GM23338 (cell line): ENCODE data around the gene DNASE1L2. TPM values are rescaled to one million over a fixed set of nuclear protein-coding genes. Genes with fewer than 3 reads are reported as not detected.

Source experiments
- ATAC-seq: fragments of 200-7000 bp; cut with Tn5 transposase; 3 replicates; pipeline ENCODE4 v1.9.1; 2020
- DNase-seq: peaks from one replicate; pipeline ENCODE4 v3.0.0-alpha.2; 2015; ENCODE audit warnings: low spot score
- H2AFZ ChIP-seq: fragments of 200-600 bp; sonication (generic); 2 replicates; pipeline ENCODE4 v1.8.0; 2016; ENCODE audit warnings: antibody characterized with exemption, mild to moderate bottlenecking, moderate library complexity
- H3F3A ChIP-seq: fragments of 200-600 bp; sonication (generic); replicated peaks from 2 replicates; pipeline ENCODE4 v1.8.0; 2017; ENCODE audit warnings: antibody characterized with exemption, mixed run types, low read depth
- H3K27ac ChIP-seq: fragments of 200-600 bp; sonication (generic); 2 replicates; pipeline ENCODE4 v1.6.1; 2016; ENCODE audit warnings: low read depth
- H3K27me3 ChIP-seq: fragments of 200-600 bp; sonication (generic); 2 replicates; pipeline ENCODE4 v1.8.0; 2016; ENCODE audit warnings: mild to moderate bottlenecking, mixed run types, moderate library complexity; ENCODE audit not compliant: insufficient read depth
- H3K36me3 ChIP-seq: fragments of 200-600 bp; sonication (generic); 2 replicates; pipeline ENCODE4 v1.8.0; 2016; ENCODE audit warnings: mild to moderate bottlenecking; ENCODE audit not compliant: insufficient read depth
- H3K4me1 ChIP-seq: fragments of 200-600 bp; sonication (generic); 2 replicates; pipeline ENCODE4 v1.8.0; 2016; ENCODE audit warnings: mild to moderate bottlenecking, moderate library complexity; ENCODE audit not compliant: insufficient read depth
- H3K4me2 ChIP-seq: fragments of 200-600 bp; sonication (generic); 2 replicates; pipeline ENCODE4 v1.7.1; 2017; ENCODE audit warnings: mixed run types
- H3K4me3 ChIP-seq: fragments of 200-600 bp; sonication (generic); 2 replicates; pipeline ENCODE4 v1.6.1; 2016; ENCODE audit warnings: mixed run types
- H3K79me2 ChIP-seq: fragments of 200-600 bp; sonication (generic); replicated peaks from 2 replicates; pipeline ENCODE4 v1.8.0; 2017; ENCODE audit warnings: mild to moderate bottlenecking; ENCODE audit not compliant: insufficient read depth
- H3K9me2 ChIP-seq: fragments of 200-600 bp; sonication (generic); 2 replicates; pipeline ENCODE4 v1.8.0; 2017; ENCODE audit not compliant: insufficient read depth
- H4K20me1 ChIP-seq: fragments of 200-600 bp; sonication (generic); replicated peaks from 2 replicates; pipeline ENCODE4 v1.8.0; 2017; ENCODE audit warnings: mild to moderate bottlenecking; ENCODE audit not compliant: insufficient read depth
- H3K27ac Mint-ChIP-seq: 2 replicates; pipeline ENCODE4 v1.8.0; 2020; ENCODE audit warnings: inconsistent platforms, mild to moderate bottlenecking, moderate library complexity, mixed read lengths
- H3K27me3 Mint-ChIP-seq: 3 replicates; pipeline ENCODE4 v1.8.0; 2022; ENCODE audit warnings: low read depth, mild to moderate bottlenecking, moderate library complexity, mixed read lengths, inconsistent platforms; ENCODE audit not compliant: insufficient read depth, poor library complexity
- H3K36me3 Mint-ChIP-seq: 3 replicates; pipeline ENCODE4 v1.8.0; 2021; ENCODE audit warnings: low read depth, mild to moderate bottlenecking, inconsistent platforms, moderate library complexity, mixed read lengths
- H3K4me1 Mint-ChIP-seq: 3 replicates; pipeline ENCODE4 v1.8.0; 2020; ENCODE audit warnings: mild to moderate bottlenecking, inconsistent platforms, mixed read lengths
- H3K4me3 Mint-ChIP-seq: 3 replicates; pipeline ENCODE4 v1.8.0; 2021; ENCODE audit warnings: moderate library complexity, mild to moderate bottlenecking, inconsistent platforms, mixed read lengths
- H3K9me3 Mint-ChIP-seq: 3 replicates; pipeline ENCODE4 v1.8.0; 2020; ENCODE audit warnings: moderate library complexity, mild to moderate bottlenecking, inconsistent platforms, mixed read lengths
- CREB1 ChIP-seq: fragments of 250-450 bp; sonication (Bioruptor Pico); IDR thresholded peaks from 2 replicates; pipeline ENCODE4 v1.5.0; 2020; ENCODE audit warnings: low read depth, mild to moderate bottlenecking, moderate library complexity
- EZH2 ChIP-seq: fragments of 200-600 bp; sonication (generic); IDR thresholded peaks from one replicate; pipeline ENCODE4 v1.8.0; 2017; ENCODE audit warnings: antibody characterized with exemption, mild to moderate bottlenecking, low read depth; ENCODE audit not compliant: unreplicated experiment
- JUNB ChIP-seq: IDR thresholded peaks from one replicate; pipeline ENCODE4 v1.6.1; 2016; ENCODE audit warnings: antibody characterized with exemption; ENCODE audit not compliant: unreplicated experiment
- NANOG ChIP-seq: IDR thresholded peaks from 2 replicates; pipeline ENCODE4 v1.6.1; 2016; ENCODE audit warnings: antibody characterized with exemption, borderline replicate concordance
- POLR2AphosphoS5 ChIP-seq: IDR thresholded peaks from 2 replicates; pipeline ENCODE4 v1.6.1; 2016; ENCODE audit warnings: antibody characterized with exemption, low read depth
- STAT1 ChIP-seq: IDR thresholded peaks from one replicate; pipeline ENCODE4 v1.6.1; 2016; ENCODE audit warnings: antibody characterized with exemption; ENCODE audit not compliant: unreplicated experiment
- ZNF114 ChIP-seq: fragments of 250-450 bp; sonication (Bioruptor Pico); IDR thresholded peaks from 2 replicates; pipeline ENCODE4 v1.5.0; 2020; ENCODE audit warnings: mild to moderate bottlenecking, moderate library complexity
- polyA plus RNA-seq: library from polyadenylated mRNA; unstranded; fragments of >200 nt; fragmentation: Nextera tagmentation; extraction: Ambion mirVana; gene quantifications from 2 replicates; pipeline ENCODE4 v1.2.1, GENCODE V29; 2016
- total RNA-seq: library from RNA; depleted of rRNA; stranded (reverse); fragments of >200 nt; shearing (Covaris generic); gene quantifications from 2 replicates; pipeline ENCODE4 v1.2.3, GENCODE V29; 2014
- TF ChIP-seq, protein P1 (sequence below), 2 experiments: fragments of 200-600 bp in 1 of 2; sonication (generic) in 1 of 2; conservative IDR thresholded peaks; 2 replicates each; pipeline versions ENCODE4 v1.5.1 to v1.6.1; 2016 to 2017; ENCODE audit warnings: antibody characterized with exemption in 2 of 2, low read depth in 2 of 2, mild to moderate bottlenecking in 2 of 2, moderate library complexity in 1 of 2
- TF ChIP-seq, protein P2 (sequence below): IDR thresholded peaks from one replicate; pipeline ENCODE4 v1.6.1; 2018; ENCODE audit warnings: antibody characterized with exemption; ENCODE audit not compliant: unreplicated experiment
- TF ChIP-seq, protein P3 (sequence below): fragments of 250-450 bp; sonication (Bioruptor Pico); IDR thresholded peaks from 2 replicates; pipeline ENCODE4 v1.5.0; 2020; ENCODE audit warnings: mild to moderate bottlenecking, moderate library complexity
- TF ChIP-seq, protein P4 (sequence below): IDR thresholded peaks from 2 replicates; pipeline ENCODE4 v1.6.1; 2016; ENCODE audit warnings: antibody characterized with exemption

The DNASE1L2 gene
- total and polyA plus RNA-seq, 2 experiments from 2014 or later: 0.23 TPM; not detected in 1

DNA sequence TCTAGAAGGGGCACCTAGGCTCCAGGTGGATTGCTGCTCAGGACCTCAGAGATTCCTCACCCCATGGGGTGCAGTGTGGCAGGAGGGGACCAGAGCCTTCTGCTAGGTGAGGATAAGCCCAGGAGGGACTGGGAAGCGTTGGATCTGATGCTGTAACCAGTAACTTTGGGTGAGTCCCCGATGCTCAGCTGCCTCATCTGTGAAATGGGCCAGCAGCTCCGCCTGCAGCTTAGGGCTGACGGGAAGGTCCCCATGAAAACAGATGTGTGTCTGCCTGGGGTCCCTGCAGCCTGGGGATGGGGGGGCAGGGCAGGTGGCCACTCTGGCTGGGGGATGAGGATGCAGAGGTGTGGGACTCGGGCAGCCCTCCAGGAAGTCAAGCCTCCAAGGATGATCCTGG lies 37.1 kb upstream of the DNASE1L2 start (continued):
- TF ChIP-seq EZH2: no peak

DNA sequence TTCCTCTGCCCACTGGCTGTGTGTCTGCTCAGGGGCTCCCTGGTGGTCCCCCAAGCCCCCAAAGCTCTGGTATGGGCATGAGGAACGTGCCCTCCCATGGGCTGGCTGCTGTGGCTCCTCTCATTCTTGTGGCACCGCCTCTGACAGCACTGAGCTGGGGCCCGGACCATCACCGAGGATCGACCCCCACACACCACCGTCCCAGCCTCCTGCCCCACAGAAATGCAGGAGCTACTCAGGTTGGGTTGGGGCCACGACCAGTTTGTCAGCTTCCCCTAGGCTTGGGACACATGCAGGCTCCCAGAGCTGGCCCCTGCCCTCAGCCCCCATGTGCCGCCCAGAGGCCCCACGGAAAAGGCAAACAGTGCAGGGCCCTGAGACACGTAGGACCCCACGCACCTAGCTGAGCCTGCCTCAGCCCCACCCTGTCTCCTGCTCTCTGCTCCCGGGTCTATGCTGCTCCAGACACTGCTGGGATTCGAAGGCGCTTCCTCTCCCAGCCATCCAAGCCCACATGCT lies 36.6 kb upstream of the DNASE1L2 start:
- Histone ChIP-seq H3K4me2 (no peak overlapping the region), H3K4me1 (peaks cover 4% of the 10 kb centered on the region; the same call in 1 of the 2 replicates), H3K4me3 (no peak overlapping the region), H3K79me2 (no peaks in the 10 kb centered on the region), H3F3A (no peaks in the 10 kb centered on the region; the same call in 1 of the 2 replicates), H2AFZ (no peak overlapping the region), H3K27ac (no peak overlapping the region), H3K9me2 (no peaks in the 10 kb centered on the region), H4K20me1 (no peaks in the 10 kb centered on the region), H3K36me3 (no peaks in the 10 kb centered on the region), H3K27me3 (peaks cover 54% of the 10 kb centered on the region)
- peaks cover 4% of the 10 kb centered on the region; the same call in 1 of the 3 replicates for H3K4me1 Mint-ChIP-seq
- H3K27me3 Mint-ChIP-seq: peaks cover 39% of the 10 kb centered on the region
- H3K4me3 Mint-ChIP-seq: no peak overlapping the region
- DNase-seq: no peak
- TF ChIP-seq STAT1: no peak
- TF ChIP-seq, protein P1, sequence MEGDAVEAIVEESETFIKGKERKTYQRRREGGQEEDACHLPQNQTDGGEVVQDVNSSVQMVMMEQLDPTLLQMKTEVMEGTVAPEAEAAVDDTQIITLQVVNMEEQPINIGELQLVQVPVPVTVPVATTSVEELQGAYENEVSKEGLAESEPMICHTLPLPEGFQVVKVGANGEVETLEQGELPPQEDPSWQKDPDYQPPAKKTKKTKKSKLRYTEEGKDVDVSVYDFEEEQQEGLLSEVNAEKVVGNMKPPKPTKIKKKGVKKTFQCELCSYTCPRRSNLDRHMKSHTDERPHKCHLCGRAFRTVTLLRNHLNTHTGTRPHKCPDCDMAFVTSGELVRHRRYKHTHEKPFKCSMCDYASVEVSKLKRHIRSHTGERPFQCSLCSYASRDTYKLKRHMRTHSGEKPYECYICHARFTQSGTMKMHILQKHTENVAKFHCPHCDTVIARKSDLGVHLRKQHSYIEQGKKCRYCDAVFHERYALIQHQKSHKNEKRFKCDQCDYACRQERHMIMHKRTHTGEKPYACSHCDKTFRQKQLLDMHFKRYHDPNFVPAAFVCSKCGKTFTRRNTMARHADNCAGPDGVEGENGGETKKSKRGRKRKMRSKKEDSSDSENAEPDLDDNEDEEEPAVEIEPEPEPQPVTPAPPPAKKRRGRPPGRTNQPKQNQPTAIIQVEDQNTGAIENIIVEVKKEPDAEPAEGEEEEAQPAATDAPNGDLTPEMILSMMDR (conservative IDR thresholded peaks at IDR 0.05; ENCODE audit: low read depth in 2 of 2): no peak
- TF ChIP-seq, protein P2, sequence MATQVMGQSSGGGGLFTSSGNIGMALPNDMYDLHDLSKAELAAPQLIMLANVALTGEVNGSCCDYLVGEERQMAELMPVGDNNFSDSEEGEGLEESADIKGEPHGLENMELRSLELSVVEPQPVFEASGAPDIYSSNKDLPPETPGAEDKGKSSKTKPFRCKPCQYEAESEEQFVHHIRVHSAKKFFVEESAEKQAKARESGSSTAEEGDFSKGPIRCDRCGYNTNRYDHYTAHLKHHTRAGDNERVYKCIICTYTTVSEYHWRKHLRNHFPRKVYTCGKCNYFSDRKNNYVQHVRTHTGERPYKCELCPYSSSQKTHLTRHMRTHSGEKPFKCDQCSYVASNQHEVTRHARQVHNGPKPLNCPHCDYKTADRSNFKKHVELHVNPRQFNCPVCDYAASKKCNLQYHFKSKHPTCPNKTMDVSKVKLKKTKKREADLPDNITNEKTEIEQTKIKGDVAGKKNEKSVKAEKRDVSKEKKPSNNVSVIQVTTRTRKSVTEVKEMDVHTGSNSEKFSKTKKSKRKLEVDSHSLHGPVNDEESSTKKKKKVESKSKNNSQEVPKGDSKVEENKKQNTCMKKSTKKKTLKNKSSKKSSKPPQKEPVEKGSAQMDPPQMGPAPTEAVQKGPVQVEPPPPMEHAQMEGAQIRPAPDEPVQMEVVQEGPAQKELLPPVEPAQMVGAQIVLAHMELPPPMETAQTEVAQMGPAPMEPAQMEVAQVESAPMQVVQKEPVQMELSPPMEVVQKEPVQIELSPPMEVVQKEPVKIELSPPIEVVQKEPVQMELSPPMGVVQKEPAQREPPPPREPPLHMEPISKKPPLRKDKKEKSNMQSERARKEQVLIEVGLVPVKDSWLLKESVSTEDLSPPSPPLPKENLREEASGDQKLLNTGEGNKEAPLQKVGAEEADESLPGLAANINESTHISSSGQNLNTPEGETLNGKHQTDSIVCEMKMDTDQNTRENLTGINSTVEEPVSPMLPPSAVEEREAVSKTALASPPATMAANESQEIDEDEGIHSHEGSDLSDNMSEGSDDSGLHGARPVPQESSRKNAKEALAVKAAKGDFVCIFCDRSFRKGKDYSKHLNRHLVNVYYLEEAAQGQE: no peak
- TF ChIP-seq EZH2: no peak
- TF ChIP-seq, protein P3, sequence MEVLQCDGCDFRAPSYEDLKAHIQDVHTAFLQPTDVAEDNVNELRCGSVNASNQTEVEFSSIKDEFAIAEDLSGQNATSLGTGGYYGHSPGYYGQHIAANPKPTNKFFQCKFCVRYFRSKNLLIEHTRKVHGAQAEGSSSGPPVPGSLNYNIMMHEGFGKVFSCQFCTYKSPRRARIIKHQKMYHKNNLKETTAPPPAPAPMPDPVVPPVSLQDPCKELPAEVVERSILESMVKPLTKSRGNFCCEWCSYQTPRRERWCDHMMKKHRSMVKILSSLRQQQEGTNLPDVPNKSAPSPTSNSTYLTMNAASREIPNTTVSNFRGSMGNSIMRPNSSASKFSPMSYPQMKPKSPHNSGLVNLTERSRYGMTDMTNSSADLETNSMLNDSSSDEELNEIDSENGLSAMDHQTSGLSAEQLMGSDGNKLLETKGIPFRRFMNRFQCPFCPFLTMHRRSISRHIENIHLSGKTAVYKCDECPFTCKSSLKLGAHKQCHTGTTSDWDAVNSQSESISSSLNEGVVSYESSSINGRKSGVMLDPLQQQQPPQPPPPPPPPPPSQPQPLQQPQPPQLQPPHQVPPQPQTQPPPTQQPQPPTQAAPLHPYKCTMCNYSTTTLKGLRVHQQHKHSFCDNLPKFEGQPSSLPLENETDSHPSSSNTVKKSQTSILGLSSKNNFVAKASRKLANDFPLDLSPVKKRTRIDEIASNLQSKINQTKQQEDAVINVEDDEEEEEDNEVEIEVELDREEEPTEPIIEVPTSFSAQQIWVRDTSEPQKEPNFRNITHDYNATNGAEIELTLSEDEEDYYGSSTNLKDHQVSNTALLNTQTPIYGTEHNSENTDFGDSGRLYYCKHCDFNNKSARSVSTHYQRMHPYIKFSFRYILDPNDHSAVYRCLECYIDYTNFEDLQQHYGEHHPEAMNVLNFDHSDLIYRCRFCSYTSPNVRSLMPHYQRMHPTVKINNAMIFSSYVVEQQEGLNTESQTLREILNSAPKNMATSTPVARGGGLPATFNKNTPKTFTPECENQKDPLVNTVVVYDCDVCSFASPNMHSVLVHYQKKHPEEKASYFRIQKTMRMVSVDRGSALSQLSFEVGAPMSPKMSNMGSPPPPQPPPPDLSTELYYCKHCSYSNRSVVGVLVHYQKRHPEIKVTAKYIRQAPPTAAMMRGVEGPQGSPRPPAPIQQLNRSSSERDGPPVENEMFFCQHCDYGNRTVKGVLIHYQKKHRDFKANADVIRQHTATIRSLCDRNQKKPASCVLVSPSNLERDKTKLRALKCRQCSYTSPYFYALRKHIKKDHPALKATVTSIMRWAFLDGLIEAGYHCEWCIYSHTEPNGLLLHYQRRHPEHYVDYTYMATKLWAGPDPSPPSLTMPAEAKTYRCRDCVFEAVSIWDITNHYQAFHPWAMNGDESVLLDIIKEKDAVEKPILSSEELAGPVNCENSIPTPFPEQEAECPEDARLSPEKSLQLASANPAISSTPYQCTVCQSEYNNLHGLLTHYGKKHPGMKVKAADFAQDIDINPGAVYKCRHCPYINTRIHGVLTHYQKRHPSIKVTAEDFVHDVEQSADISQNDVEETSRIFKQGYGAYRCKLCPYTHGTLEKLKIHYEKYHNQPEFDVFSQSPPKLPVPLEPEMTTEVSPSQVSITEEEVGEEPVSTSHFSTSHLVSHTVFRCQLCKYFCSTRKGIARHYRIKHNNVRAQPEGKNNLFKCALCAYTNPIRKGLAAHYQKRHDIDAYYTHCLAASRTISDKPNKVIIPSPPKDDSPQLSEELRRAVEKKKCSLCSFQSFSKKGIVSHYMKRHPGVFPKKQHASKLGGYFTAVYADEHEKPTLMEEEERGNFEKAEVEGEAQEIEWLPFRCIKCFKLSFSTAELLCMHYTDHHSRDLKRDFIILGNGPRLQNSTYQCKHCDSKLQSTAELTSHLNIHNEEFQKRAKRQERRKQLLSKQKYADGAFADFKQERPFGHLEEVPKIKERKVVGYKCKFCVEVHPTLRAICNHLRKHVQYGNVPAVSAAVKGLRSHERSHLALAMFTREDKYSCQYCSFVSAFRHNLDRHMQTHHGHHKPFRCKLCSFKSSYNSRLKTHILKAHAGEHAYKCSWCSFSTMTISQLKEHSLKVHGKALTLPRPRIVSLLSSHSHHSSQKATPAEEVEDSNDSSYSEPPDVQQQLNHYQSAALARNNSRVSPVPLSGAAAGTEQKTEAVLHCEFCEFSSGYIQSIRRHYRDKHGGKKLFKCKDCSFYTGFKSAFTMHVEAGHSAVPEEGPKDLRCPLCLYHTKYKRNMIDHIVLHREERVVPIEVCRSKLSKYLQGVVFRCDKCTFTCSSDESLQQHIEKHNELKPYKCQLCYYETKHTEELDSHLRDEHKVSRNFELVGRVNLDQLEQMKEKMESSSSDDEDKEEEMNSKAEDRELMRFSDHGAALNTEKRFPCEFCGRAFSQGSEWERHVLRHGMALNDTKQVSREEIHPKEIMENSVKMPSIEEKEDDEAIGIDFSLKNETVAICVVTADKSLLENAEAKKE (CRISPR knock-in tag): no peak
- TF ChIP-seq ZNF114: no peak
- no peak for TF ChIP-seq JUNB
- TF ChIP-seq, protein P4, sequence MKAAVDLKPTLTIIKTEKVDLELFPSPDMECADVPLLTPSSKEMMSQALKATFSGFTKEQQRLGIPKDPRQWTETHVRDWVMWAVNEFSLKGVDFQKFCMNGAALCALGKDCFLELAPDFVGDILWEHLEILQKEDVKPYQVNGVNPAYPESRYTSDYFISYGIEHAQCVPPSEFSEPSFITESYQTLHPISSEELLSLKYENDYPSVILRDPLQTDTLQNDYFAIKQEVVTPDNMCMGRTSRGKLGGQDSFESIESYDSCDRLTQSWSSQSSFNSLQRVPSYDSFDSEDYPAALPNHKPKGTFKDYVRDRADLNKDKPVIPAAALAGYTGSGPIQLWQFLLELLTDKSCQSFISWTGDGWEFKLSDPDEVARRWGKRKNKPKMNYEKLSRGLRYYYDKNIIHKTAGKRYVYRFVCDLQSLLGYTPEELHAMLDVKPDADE: no peak
- TF ChIP-seq CREB1 (CRISPR knock-in tag): no peak
- no peak for TF ChIP-seq NANOG
- TF ChIP-seq POLR2AphosphoS5: no peak
- H3K36me3 Mint-ChIP-seq: no peaks in the 10 kb centered on the region; the same call in 2 of the 3 replicates
- no peak overlapping the region for H3K27ac Mint-ChIP-seq
- H3K9me3 Mint-ChIP-seq: no peaks in the 10 kb centered on the region
- ATAC-seq: no peak
